Ascending aorta (tissue), 2 donors: ENCODE data around the gene RAI14. TPM values are rescaled to one million over a fixed set of nuclear protein-coding genes. Genes with fewer than 3 reads are reported as not detected.
"Not testable (repeated sequence)": the region's sequence is repeated elsewhere in the genome, so short reads cannot be mapped to it uniquely, and the experiment has no call there.

Experiments used
- DNase-seq, 2 donors: peaks; one replicate each; pipeline ENCODE4 v3.0.0-alpha.2; 2019; ENCODE audit warnings: low spot score in 2 of 2
- H3K27ac ChIP-seq, 2 donors: fragments of 200-600 bp; sonication (generic); one replicate each; pipeline ENCODE4 v1.5.1; 2016 to 2017; ENCODE audit warnings: mild to moderate bottlenecking in 1 of 2
- H3K27me3 ChIP-seq: fragments of 200-600 bp; sonication (generic); one replicate; pipeline ENCODE4 v1.5.1; 2017
- H3K36me3 ChIP-seq, 2 donors: fragments of 200-600 bp; sonication (generic); one replicate each; pipeline ENCODE4 v1.5.1; 2016
- H3K4me1 ChIP-seq, 2 donors: fragments of 200-600 bp; sonication (generic); one replicate each; pipeline ENCODE4 v1.5.1; 2016 to 2017; ENCODE audit warnings: mild to moderate bottlenecking in 1 of 2
- H3K4me3 ChIP-seq, 2 donors: fragments of 200-600 bp; sonication (generic); one replicate each; pipeline ENCODE4 v1.5.1; 2016 to 2017; ENCODE audit warnings: mild to moderate bottlenecking in 1 of 2
- H3K9me3 ChIP-seq, 2 donors: fragments of 200-600 bp; sonication (generic); one replicate each; pipeline ENCODE4 v1.5.1; 2016
- CTCF ChIP-seq, 3 experiments: fragments of 200-600 bp in 2 of 3; fragments of 450-650 bp in 1 of 3; sonication (generic) in 2 of 3; IDR thresholded peaks; one replicate each; pipeline ENCODE4 v1.5.1; 2016 to 2019; ENCODE audit warnings: antibody characterized with exemption in 3 of 3, mild to moderate bottlenecking in 1 of 3, moderate library complexity in 1 of 3
- intact Hi-C: fragments of 100-400 bp; cut with DNase I; formaldehyde crosslinking; loops from one replicate; pipeline ENCODE4 v1.15.1; 2023
- total RNA-seq: library from RNA; depleted of rRNA; stranded (reverse); fragments of >200 nt; gene quantifications from one replicate; pipeline ENCODE4 v1.1.0, GENCODE V29; 2016

Gene RAI14
- total RNA-seq, 1 donor from 2014 or later: 134 TPM

- Histone ChIP-seq H3K36me3 (peaks cover 0 to 24% of the 10 kb centered on the region in 2 donors), H3K27ac (peak overlapping the region; percentile 41 to 54), H3K4me3 (no peak overlapping the region), H3K27me3 (no peaks in the 10 kb centered on the region), H3K9me3 (no peaks in the 10 kb centered on the region), H3K4me1 (no peaks in the 10 kb centered on the region)
- intact Hi-C loops: no loop called here
- TF ChIP-seq CTCF (IDR thresholded peaks at IDR 0.05): no peak
- no peak for DNase-seq
Measured at GRCh38 chr5:34756781-34757624, 100.9 kb downstream of the RAI14 start.

GRCh38 chr5:34758514-34758913, 102.4 kb downstream of the RAI14 start:
- no peak overlapping the region for H3K4me3 ChIP-seq
- no peak for TF ChIP-seq CTCF (IDR thresholded peaks at IDR 0.05)
- H3K9me3 ChIP-seq: no peaks in the 10 kb centered on the region
- no peak for DNase-seq
- no peaks in the 10 kb centered on the region for H3K27me3 ChIP-seq
- H3K27ac ChIP-seq: no peak overlapping the region
- H3K36me3 ChIP-seq: peaks cover 0 to 24% of the 10 kb centered on the region in 2 donors
- intact Hi-C loops: no loop called here
- peaks cover 0 to 3% of the 10 kb centered on the region in 2 donors for H3K4me1 ChIP-seq

DNA sequence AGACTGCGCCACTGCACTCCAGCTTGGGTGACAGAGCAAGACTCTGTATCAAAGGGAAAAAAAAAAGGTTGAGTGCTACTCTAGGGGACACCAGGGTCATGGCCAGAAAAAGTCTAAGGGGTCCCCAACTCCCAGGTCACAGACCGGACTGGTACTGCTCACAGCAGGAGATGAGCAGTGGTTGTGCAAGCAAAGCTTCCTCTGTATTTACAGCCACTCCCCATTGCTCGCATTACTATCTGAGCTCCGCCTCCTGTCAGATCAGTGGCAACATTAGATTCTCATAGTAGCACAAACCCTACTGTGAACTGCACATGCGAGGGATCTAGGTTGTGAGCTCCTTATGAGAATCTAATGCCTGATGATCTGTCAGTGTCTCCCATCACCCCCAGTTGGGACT, 103.1 kb downstream of the RAI14 start:
- intact Hi-C loops, H3K9me3 ChIP-seq, H3K27me3 ChIP-seq, H3K4me3 ChIP-seq, H3K27ac ChIP-seq, H3K4me1 ChIP-seq, DNase-seq: not testable (repeated sequence)
- H3K36me3 ChIP-seq: peaks cover 0 to 24% of the 10 kb centered on the region in 2 donors

DNA sequence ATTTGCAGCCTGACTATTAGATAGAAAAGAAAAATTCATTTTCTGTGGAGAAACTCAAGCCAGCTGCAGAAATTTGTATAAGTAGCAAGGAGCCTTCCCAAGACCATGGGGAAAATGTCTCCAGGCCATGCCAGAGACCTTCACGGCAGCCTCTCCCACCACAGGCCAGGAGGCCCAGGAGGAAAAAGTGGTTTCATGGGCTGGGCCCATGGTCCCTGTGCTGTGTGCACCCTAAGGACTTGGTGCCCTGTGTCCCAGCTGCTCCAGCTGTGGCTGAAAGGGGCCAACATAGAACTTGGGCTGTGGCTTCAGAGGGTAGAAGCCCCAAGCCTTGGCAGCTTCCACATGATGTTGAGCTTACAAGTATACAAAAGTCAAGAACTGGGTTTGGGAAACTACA, 109.5 kb downstream of the RAI14 start:
- H3K27ac ChIP-seq: no peak overlapping the region
- no peak for TF ChIP-seq CTCF (IDR thresholded peaks at IDR 0.05)
- no peak overlapping the region for H3K4me3 ChIP-seq
- DNase-seq: no peak
- H3K4me1 ChIP-seq: peaks cover 0 to 3% of the 10 kb centered on the region in 2 donors
- H3K9me3 ChIP-seq: no peaks in the 10 kb centered on the region
- H3K36me3 ChIP-seq: peaks cover 0 to 13% of the 10 kb centered on the region in 2 donors
- intact Hi-C loops: no loop called here
- no peaks in the 10 kb centered on the region for H3K27me3 ChIP-seq

DNA sequence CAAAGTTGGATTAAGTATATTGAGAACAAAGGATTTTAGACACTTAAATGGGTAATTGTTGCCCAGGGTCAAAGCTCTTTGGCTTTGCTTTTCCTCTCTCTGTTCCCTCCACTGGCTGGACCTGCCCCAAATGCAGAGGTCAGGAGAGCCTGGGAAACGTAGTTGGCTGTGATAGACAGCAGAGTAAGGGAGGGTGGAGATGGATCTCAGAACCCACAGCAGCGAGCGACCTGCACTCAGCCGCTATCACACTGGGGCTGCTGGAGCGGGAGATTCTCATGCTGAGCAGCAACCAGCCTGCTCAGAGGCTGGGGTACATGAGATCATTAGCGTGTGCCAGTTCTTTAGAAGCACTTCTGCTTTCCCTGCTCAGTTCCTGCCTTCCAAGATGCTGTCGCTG, 111.1 kb downstream of the RAI14 start:
- Histone ChIP-seq H3K27ac (no peak overlapping the region), H3K9me3 (no peaks in the 10 kb centered on the region), H3K4me3 (no peak overlapping the region), H3K4me1 (peaks cover 0 to 16% of the 10 kb centered on the region in 2 donors), H3K36me3 (peaks cover 0 to 9% of the 10 kb centered on the region in 2 donors), H3K27me3 (no peaks in the 10 kb centered on the region)
- DNase-seq: no peak
- TF ChIP-seq CTCF (IDR thresholded peaks at IDR 0.05): no peak
- intact Hi-C loops: no loop called here

- no peak for DNase-seq
- Histone ChIP-seq H3K27ac (no peak overlapping the region), H3K9me3 (no peaks in the 10 kb centered on the region), H3K36me3 (peaks cover 0 to 9% of the 10 kb centered on the region in 2 donors), H3K4me3 (no peak overlapping the region), H3K4me1 (peaks cover 0 to 13% of the 10 kb centered on the region in 2 donors), H3K27me3 (no peaks in the 10 kb centered on the region)
- intact Hi-C loops: no loop called here
- TF ChIP-seq CTCF (IDR thresholded peaks at IDR 0.05): no peak
Measured at GRCh38 chr5:34770486-34770885, 114.4 kb downstream of the RAI14 start.
